CD4-positive, alpha-beta T cell treated with Interleukin-15 for 1 hour (primary cell): ENCODE measurements around the gene TAX1BP3.

Source experiments
- DNase-seq: peaks from one replicate; pipeline ENCODE4 v3.0.0-alpha.2; 2020

The TAX1BP3 gene

GRCh38 chr17:3657874-3658783 is 10.2 kb downstream of the TAX1BP3 start:
- DNase-seq, result no peak

- DNase-seq, result no peak
These were observed 10.8 kb downstream of the TAX1BP3 start for GRCh38 chr17:3657588-3657869.

- DNase-seq, result no peak
These were observed 11.4 kb downstream of the TAX1BP3 start for GRCh38 chr17:3656755-3657587.

- DNase-seq, result no peak
These were observed 12.0 kb downstream of the TAX1BP3 start for GRCh38 chr17:3656353-3656752.

- no peak for DNase-seq
These were observed 12.6 kb downstream of the TAX1BP3 start for GRCh38 chr17:3655766-3656165.

- DNase-seq, result peak; percentile 43
These were observed 20.4 kb downstream of the TAX1BP3 start for GRCh38 chr17:3647769-3648555.

GRCh38 chr17:3647251-3647650 is 21.1 kb downstream of the TAX1BP3 start:
- DNase-seq, result no peak

GRCh38 chr17:3645310-3645709 is 23.1 kb downstream of the TAX1BP3 start:
- DNase-seq, result no peak

- DNase-seq, result no peak
These were observed 24.5 kb downstream of the TAX1BP3 start for GRCh38 chr17:3643889-3644349.

GRCh38 chr17:3641717-3642486 is 26.5 kb downstream of the TAX1BP3 start:
- DNase-seq, result no peak

- no peak for DNase-seq
These were observed 27.4 kb downstream of the TAX1BP3 start for GRCh38 chr17:3641014-3641413.

- peak; percentile 25 for DNase-seq
These were observed 28.3 kb downstream of the TAX1BP3 start for GRCh38 chr17:3639981-3640596.

- no peak for DNase-seq
These were observed 31.4 kb downstream of the TAX1BP3 start for GRCh38 chr17:3636908-3637373.

- peak; percentile 95 for DNase-seq
These were observed 32.0 kb downstream of the TAX1BP3 start, which contains the start of the genes CTNS and SHPK for GRCh38 chr17:3636154-3636907. Gene CTNS (plus strand): TSS chr17:3636760. CDS start chr17:3640207, 3,447 bp downstream. Gene SHPK (minus strand): TSS chr17:3636250. CDS start chr17:3636219, 31 bp downstream.

GRCh38 chr17:3635474-3636153 is 32.8 kb downstream of the TAX1BP3 start:
- DNase-seq, result no peak

- no peak for DNase-seq
These were observed 36.1 kb downstream of the TAX1BP3 start for GRCh38 chr17:3632287-3632686.

GRCh38 chr17:3630781-3631180 is 37.6 kb downstream of the TAX1BP3 start:
- no peak for DNase-seq

- no peak for DNase-seq
These were observed 40.6 kb downstream of the TAX1BP3 start for GRCh38 chr17:3627769-3628167.

- DNase-seq, result no peak
These were observed 41.3 kb downstream of the TAX1BP3 start for GRCh38 chr17:3626831-3627768.
